ENCODE data around the gene CEP20. TPM values are rescaled to one million over a fixed set of nuclear protein-coding genes. Genes with fewer than 3 reads are reported as not detected.

Gene CEP20
- total RNA-seq, 1 donor from 2014 or later: 7.6 TPM

DNA sequence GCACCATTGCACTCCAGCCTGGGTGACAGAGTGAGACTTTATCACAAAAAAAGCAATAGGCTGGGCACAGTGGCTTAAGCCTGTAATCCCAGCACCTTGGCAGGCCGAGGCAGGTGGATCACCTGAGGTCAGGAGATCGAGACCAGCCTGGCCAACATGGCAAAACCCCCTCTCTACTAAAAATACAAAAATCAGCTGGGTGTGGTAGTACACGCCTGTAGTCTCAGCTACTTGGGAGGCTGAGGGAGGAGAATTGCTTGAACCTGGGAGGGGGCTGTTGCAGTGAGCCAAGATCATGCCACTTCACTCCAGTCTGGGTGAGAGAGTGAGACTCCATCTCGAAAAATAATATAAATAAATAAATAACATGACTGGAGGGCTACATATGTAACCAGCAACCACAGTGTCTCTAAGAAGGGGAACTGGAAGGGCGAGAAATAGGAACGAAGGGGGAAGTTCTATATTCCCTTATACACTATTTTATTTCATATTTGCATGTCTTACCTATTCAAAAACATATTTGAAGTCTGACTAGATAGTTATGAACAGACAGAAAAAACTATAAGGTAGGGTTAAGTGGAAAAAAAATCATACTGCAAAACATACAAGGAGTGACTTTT, 57.5 kb downstream of the CEP20 start:
- Histone ChIP-seq H3K27me3 (no peaks in the 10 kb centered on the region), H3K4me1 (peaks cover 35 to 60% of the 10 kb centered on the region in 2 donors), H3K4me3 (no peak overlapping the region), H3K27ac (peak overlapping the region; percentile 77 to 90), H3K9me3 (no peaks in the 10 kb centered on the region), H3K36me3 (peaks cover 47 to 54% of the 10 kb centered on the region in 2 donors)
- intact Hi-C loops (cut with DNase I): no loop called here
- TF ChIP-seq, protein P1, sequence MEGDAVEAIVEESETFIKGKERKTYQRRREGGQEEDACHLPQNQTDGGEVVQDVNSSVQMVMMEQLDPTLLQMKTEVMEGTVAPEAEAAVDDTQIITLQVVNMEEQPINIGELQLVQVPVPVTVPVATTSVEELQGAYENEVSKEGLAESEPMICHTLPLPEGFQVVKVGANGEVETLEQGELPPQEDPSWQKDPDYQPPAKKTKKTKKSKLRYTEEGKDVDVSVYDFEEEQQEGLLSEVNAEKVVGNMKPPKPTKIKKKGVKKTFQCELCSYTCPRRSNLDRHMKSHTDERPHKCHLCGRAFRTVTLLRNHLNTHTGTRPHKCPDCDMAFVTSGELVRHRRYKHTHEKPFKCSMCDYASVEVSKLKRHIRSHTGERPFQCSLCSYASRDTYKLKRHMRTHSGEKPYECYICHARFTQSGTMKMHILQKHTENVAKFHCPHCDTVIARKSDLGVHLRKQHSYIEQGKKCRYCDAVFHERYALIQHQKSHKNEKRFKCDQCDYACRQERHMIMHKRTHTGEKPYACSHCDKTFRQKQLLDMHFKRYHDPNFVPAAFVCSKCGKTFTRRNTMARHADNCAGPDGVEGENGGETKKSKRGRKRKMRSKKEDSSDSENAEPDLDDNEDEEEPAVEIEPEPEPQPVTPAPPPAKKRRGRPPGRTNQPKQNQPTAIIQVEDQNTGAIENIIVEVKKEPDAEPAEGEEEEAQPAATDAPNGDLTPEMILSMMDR (IDR thresholded peaks at IDR 0.05): no peak
- no peak for DNase-seq (ENCODE audit: low spot score in 2 of 2)

DNA sequence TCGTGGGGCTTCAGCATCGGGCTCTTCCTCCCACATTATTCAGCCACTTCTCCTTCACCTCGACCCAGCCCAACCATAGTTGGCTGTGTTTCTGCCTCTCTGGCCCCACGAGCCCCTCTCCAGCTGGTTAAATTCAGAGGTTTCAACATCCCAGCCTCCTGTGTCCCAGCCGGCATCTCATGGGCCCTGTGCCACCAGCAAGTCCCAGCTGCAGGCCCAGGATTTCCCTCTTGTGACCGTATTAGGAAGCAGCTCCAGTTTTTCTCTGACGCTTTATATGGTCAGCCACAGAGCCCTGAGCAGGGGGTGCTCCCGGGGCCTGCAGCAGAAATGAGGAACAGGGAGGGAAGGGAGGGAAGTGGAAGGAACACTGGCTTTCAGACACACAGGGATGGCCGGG, 58.9 kb downstream of the CEP20 start:
- H3K4me3 ChIP-seq: peak overlapping the region in 1 of 2 donors; percentile 35
- intact Hi-C loops (cut with DNase I): loop anchor here (5.0 kb wide), 1 partner anchor 42 kb away; no protein-coding TSS in a partner anchor
- H3K27ac ChIP-seq: peak overlapping the region; percentile 77 to 90

DNA sequence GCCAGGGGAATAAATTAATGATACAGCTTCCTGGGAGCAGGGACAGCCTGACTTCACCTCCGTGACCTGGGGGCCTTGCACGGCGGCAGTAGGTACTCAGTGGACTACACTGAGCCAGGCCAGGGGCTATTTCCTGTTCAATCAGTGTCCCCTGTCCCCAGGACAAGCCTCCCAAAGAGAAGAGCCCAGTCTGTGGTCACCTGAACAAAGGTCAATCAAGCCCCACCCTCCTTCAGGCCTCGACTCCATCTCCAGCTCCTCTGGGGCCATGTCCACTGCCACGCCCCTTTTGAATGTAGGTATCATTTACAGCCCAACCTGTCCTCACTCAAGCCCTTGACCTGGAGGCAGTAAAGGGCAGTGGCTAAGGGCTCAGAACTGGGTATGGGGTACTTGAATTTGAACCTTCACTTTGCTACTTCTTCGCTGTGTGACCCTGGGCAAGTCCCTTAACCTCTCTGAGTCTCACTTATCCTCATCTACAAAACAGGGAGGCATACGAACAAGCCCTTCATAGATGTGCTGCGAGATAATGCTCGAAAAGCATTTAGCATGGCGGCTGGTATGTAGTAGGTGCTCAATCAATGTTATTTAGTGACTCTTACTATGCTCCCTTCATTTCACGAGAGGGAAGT, 60.6 kb downstream of the CEP20 start:
- Histone ChIP-seq H3K36me3 (peaks cover 43 to 50% of the 10 kb centered on the region in 2 donors), H3K4me1 (peaks cover 38 to 69% of the 10 kb centered on the region in 2 donors)

More for the DNA sequence above, 58.9 kb downstream of the CEP20 start:
- TF ChIP-seq, protein P1 (IDR thresholded peaks at IDR 0.05): peak in 1 of 3 experiments; percentile 18
- H3K9me3 ChIP-seq: no peaks in the 10 kb centered on the region
- DNase-seq (ENCODE audit: low spot score in 2 of 2): peak; percentile 69 to 95
- H3K27me3 ChIP-seq: no peaks in the 10 kb centered on the region
- H3K36me3 ChIP-seq: peaks cover 50 to 51% of the 10 kb centered on the region in 2 donors
- peaks cover 36 to 66% of the 10 kb centered on the region in 2 donors for H3K4me1 ChIP-seq

DNA sequence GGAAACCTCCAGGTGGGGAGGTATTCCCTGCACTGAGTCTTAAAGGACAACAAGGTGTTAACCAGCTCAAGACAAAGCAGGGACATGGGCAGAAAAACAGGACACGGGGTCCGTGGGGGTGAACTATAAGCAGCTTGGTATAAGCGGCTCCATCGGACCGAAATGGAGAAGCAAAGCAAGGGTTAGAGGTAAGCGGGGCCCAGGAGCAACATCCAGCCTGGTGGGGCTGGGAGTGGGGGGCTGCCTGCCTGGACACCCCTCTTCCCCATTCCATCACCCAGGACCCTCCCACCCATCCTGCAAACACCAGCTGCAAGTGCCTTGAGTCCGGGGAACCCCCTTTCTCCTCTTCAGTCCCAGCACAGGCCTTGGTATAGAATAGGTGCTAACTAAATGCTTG, 61.1 kb downstream of the CEP20 start:
- H3K27me3 ChIP-seq: no peaks in the 10 kb centered on the region
- H3K27ac ChIP-seq: peak overlapping the region; percentile 77 to 90
- H3K36me3 ChIP-seq: peaks cover 49 to 51% of the 10 kb centered on the region in 2 donors

More for the DNA sequence above, 60.6 kb downstream of the CEP20 start:
- intact Hi-C loops (cut with DNase I): loop anchor here (5.0 kb wide), 1 partner anchor 41 kb away; no protein-coding TSS in a partner anchor
- Histone ChIP-seq H3K4me3 (peak overlapping the region in 1 of 2 donors; percentile 35), H3K27ac (peak overlapping the region; percentile 77 to 90), H3K27me3 (no peaks in the 10 kb centered on the region), H3K9me3 (no peaks in the 10 kb centered on the region)
- TF ChIP-seq, protein P1 (IDR thresholded peaks at IDR 0.05): no peak
- DNase-seq (ENCODE audit: low spot score in 2 of 2): no peak

DNA sequence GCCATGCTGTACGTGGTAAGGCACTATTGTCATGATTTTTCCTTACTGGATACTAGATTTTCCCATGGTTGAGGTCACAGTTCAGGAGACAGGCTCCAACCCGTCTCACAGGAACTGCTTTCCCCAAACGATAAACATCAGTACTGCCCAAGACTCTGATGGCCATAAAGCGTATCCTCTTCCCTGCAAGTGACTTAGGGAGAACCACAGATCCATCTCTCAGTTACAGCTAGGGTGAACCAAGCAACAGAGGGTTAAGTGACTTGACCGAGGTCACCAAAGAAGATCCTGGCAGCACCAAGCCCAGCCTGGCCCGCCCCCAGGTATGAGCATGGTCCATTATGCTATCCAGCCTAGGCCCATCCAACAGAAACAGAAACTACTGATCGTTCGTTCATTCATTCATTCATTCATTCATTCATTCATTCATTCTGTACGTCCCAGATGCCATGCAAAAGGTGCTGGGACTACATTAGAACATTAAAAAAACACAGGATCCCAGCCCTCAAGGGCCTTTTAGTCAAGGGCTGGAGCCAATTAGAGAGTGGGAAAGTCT, 62.6 kb downstream of the CEP20 start:
- intact Hi-C loops (cut with DNase I): loop anchor here (5.0 kb wide), 1 partner anchor 39 kb away; no protein-coding TSS in a partner anchor
- Histone ChIP-seq H3K27me3 (no peaks in the 10 kb centered on the region), H3K27ac (peak overlapping the region; percentile 77 to 90), H3K4me1 (peaks cover 45 to 77% of the 10 kb centered on the region in 2 donors), H3K9me3 (no peaks in the 10 kb centered on the region), H3K4me3 (peak overlapping the region in 1 of 2 donors; percentile 19), H3K36me3 (peaks cover 53 to 54% of the 10 kb centered on the region in 2 donors)
- TF ChIP-seq, protein P1 (IDR thresholded peaks at IDR 0.05): no peak
- DNase-seq (ENCODE audit: low spot score in 2 of 2): no peak

More for the DNA sequence above, 61.1 kb downstream of the CEP20 start:
- no peak for DNase-seq (ENCODE audit: low spot score in 2 of 2)
- peak overlapping the region in 1 of 2 donors; percentile 11 for H3K4me3 ChIP-seq
- TF ChIP-seq, protein P1 (IDR thresholded peaks at IDR 0.05): no peak
- intact Hi-C loops (cut with DNase I): loop anchor here (5.0 kb wide), 1 partner anchor 40 kb away; no protein-coding TSS in a partner anchor
- H3K9me3 ChIP-seq: no peaks in the 10 kb centered on the region
- H3K4me1 ChIP-seq: peaks cover 43 to 74% of the 10 kb centered on the region in 2 donors
